GM21423 (cell line): Measurements from ENCODE around the gene TKFC.

Experiments used
- ATAC-seq: cut with Tn5 transposase; IDR thresholded peaks from one replicate; pipeline ENCODE4 v1.9.1; 2021; ENCODE audit warnings: mild to moderate bottlenecking, moderate library complexity; ENCODE audit not compliant: unreplicated experiment

The TKFC gene, protein sequence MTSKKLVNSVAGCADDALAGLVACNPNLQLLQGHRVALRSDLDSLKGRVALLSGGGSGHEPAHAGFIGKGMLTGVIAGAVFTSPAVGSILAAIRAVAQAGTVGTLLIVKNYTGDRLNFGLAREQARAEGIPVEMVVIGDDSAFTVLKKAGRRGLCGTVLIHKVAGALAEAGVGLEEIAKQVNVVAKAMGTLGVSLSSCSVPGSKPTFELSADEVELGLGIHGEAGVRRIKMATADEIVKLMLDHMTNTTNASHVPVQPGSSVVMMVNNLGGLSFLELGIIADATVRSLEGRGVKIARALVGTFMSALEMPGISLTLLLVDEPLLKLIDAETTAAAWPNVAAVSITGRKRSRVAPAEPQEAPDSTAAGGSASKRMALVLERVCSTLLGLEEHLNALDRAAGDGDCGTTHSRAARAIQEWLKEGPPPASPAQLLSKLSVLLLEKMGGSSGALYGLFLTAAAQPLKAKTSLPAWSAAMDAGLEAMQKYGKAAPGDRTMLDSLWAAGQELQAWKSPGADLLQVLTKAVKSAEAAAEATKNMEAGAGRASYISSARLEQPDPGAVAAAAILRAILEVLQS

GRCh38 chr11:61332797-61333549 lies at the start of gene TKFC, which contains the start of gene DDB1:
TSS of gene TKFC (plus strand) at chr11:61333228. CDS start at chr11:61334729, 1,501 bp downstream.
TSS of gene DDB1 (minus strand) at chr11:61333105. CDS start at chr11:61332968, 137 bp downstream.
- ATAC-seq = peak; percentile 88

- no peak for ATAC-seq
These were observed 49.4 kb upstream of the TKFC start for GRCh38 chr11:61283613-61284012.

DNA sequence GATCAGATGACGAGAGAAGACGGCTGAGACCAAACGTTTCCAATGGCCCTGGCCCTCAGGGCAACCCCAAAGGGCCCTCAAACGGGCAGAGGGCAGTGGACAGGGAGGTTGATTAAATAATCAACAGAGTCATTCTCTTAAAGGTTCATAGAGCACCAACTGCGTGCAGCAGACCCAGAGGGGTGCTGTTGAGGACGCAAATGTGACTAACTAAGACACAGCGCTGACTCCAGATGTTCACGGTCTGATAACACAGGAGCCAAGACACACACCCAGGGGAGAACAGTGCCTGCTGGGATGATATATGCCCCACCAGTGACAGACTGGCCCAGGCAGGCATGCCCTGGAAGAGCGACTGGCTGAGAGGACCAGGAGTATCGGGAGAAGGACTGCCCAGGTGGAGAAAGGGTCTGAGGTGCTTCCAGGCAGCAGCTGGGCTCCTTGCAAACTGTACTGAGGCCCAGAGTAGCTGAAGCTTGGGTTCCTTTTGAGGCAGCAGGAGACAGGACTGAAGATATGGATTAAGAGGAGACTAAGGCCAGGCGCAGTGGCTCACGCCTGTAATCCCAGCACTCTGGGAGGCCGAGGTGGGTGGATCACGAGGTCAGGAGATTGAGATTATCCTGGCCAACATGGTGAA lies 45.6 kb upstream of the TKFC start:
- ATAC-seq = no peak

DNA sequence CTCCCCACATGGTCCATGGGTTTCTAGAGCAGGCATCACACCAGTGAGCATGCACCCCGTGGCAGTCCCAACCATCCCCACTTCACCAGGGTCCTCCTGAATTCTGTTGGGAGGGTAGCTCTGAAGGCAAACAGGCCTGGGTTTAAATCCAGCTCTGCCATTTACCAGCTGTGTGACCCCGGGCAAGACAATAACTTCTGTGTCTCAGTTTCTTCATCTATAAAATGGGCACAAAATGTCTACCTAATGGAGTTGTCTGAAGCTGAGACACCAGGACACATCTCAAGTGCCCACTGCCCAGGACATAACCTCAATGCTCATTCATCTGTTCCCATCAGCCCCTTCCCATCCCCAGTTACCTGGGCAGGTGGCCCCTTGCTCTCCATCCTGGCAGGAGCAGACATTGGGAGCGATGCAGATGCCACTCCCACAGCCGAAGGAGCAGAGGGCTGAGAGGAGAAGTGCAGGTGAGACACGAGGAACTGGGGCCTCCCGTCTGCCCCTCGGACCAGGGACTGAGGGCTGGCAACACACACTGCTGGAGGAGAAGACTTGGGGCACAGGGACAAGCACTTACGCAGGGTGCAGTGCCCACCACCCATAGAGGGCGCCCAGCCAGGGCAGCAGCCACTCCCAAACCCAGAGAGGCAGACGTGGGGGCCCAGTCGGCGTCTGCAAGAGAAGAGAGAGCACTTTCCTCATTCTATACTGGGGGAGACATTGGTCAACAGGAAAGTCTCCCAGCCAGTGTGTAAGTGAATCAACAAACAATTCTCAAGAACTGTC lies 41.9 kb upstream of the TKFC start:
- ATAC-seq = no peak

DNA sequence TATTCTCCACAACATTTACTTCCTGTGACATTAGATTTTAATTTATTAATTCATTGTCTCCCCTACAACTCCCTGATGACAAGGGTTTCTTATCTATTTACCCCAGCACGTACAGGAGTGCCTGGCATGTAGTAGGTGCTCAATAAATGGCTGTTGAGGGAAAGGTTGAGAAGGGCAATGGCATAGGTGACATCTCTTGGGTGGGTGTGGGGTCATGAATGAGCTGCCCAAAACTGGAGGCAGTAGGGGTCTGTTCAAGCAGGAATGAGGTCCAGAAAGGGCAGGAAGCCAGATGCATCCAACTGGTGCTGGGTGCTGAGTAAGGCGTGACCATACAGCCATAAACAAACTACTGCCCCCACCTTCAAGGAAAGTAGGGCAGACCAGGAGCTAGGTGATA lies 40.7 kb upstream of the TKFC start:
- no peak for ATAC-seq

GRCh38 chr11:61293867-61294716 lies 38.9 kb upstream of the TKFC start:
- ATAC-seq = peak; percentile 26

- peak; percentile 65 for ATAC-seq
These were observed 38.1 kb upstream of the TKFC start, which contains the start of gene VWCE for GRCh38 chr11:61294717-61295595. TSS of gene VWCE (minus strand) at chr11:61295316. CDS start at chr11:61295037, 279 bp downstream.

DNA sequence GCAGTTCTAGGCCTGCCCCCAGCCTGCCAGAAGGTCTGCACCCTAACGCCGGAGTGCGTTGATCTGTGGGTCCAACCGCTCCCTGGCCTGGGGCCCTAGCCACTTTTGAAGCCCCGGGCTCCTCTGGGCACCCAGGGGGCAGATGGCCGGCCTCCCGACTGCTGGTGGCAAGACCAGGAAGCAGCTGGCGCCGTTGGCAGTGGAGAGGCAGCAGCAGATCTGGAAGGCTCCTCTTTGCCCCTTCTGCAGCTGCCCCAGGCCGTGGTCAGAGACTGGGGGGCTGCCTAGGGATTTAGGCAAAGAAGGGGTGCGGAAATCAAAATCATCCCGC lies 37.5 kb upstream of the TKFC start:
- ATAC-seq = no peak

DNA sequence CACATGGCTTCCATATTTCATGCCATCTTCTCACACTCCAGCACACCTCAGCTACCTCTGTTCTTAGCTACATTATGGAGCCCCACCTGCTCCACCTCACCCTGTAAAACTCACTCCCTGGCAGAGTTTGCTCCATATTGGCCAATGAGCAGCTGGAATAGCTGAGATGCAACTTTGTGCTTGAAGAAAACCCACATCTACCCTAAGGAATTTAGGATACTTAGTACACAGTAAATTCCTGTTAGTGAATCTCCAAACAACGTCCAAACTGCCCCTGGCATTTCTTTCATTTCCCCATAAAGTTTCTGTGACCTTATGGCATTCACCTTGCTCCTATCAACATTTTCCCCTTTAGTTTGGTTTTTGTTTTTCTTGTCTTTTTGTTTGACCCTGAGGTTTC lies 35.7 kb upstream of the TKFC start:
- no peak for ATAC-seq

GRCh38 chr11:61297746-61298145 lies 35.3 kb upstream of the TKFC start:
- no peak for ATAC-seq

DNA sequence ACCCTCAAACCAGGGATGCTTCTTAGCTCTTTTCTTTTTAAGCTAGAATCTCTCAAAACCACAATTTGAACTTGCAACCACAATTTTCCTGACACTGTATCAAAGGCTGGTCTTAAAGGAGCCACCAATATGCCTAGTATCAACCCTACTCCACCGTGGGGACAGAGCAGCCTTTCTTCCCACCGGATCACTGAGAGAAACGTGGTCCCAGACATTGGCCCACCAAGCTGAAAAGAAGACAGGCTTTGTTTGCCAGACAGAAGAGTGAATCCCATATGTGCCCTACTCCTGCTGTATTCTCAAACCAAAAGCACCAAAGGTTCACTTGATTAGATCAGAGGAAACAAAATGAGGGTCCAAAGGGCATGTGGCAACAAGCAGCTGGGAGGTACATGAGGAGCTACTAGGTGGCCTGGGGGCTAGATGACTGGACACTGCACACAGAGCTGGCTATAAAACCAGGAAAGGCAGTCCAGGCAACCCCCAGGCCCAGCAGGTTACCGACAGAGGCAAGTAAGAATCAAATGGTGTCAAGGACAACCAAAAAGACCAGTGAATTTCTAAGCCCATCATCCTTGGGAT lies 34.3 kb upstream of the TKFC start:
- ATAC-seq = no peak

- ATAC-seq = no peak
These were observed 30.5 kb upstream of the TKFC start for GRCh38 chr11:61302550-61302949.

DNA sequence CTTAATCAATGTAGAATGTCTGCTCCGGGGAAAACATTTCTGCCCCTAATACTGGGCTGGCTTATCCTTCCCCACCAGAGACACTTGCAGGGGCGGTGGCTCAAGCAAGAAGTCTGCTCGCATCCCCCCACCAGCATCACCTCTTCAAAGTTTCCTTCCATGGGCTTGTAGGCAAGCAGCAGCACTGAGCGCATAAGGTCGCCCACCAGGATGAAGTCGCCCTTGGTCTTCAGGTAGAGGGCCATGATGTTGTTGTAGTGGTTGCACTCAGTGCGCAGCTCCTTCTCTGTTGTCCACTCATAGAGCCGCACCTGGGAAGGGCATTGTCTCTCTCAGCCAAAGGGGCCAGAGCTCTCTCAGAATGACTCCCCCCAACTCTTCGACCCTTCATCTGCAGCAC lies 29.3 kb upstream of the TKFC start:
- ATAC-seq = no peak

DNA sequence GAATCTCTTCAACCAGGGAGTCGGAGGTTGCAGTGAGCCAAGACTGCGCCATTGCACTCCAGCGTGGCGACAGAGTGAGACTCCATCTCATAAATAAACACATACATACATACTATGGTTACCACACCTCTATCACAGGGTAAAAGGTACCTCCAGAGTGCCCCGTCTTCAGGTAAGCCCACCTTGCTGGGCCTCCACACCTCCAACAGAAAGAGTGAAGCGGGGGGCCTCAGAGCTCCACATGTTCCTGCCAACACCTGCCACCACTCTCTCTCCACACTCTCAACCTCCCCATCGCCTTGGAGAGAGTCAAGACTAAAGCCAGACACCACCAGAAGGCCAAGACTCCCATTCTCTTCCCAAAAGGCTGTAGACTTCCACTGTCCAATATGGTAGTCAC lies 27.6 kb upstream of the TKFC start:
- ATAC-seq = no peak

DNA sequence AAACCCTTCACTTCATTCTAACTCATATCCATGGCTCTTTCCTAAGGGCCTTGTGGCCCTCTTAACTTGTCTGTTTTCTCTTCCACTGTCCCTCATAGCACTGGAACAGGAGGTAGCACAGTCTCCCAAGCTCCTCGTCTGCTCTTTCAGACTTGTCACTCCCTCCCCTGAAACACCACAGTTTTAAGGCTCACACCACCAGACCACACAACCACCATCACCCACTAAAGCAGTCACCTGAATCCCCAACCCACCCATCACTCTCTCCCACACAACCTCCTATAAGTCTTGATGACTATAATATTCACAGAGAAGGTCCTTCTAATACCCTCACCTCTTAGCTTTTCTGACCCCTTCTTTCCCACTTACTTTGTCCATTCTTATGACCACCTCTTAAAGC lies 26.8 kb upstream of the TKFC start:
- ATAC-seq = no peak

DNA sequence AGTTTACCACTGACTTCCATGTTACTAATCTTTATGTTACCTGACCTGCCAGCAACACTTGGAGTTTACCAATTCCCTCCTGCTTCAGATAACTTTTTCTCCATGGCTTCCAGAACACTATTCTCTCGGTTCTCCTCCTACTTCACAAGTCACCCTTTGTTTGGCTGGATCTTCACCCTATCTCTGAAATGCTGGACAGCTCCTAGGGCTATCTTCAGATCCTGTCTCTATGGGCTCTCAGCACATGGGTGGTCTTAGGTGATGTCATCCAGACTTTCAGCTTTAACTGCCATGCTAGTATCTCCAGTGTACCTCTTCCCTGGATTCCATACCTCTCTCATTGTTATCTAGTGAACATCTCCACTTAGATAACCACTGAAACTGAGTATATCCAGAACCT lies 25.7 kb upstream of the TKFC start:
- no peak for ATAC-seq

GRCh38 chr11:61309141-61309540 lies 23.9 kb upstream of the TKFC start:
- no peak for ATAC-seq

- no peak for ATAC-seq
These were observed 23.3 kb upstream of the TKFC start for GRCh38 chr11:61309739-61310138.
